Stimulated activated CD4-positive, alpha-beta T cell treated with anti-CD3 and anti-CD28 coated beads, Interleukin-2, amount 100 ng/mL, for 4 hours (primary cell): ENCODE measurements around the gene TIGD3.
A peak's percentile ranks its signal among the peaks of the same experiment; 100 is the strongest.

Source experiments
- DNase-seq: peaks from one replicate; pipeline ENCODE4 v3.0.0-alpha.2; 2020; ENCODE audit warnings: low read depth

Gene TIGD3

GRCh38 chr11:65373839-65374580 is 19.5 kb downstream of the TIGD3 start:
- DNase-seq: no peak

DNA sequence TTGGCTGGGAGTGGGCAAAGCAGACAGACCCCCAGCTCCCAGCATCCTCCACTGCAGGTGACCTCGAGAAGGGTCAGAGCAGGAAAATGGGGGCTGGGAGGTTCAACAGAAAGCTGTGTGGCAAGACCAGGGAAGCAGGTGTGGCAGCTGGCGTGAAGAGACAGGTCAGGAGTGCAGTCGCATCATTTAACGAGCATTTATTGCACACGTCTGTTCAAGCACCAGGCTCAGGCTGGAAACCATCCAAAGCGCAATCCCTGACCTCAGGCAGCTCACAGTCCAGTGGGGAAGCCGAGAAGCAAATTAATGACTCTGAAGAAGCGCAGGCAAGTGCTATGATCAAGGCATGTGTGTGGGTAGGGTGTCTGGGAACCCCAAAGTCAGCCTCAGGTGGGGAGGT is 20.5 kb downstream of the TIGD3 start:
- DNase-seq: no peak

DNA sequence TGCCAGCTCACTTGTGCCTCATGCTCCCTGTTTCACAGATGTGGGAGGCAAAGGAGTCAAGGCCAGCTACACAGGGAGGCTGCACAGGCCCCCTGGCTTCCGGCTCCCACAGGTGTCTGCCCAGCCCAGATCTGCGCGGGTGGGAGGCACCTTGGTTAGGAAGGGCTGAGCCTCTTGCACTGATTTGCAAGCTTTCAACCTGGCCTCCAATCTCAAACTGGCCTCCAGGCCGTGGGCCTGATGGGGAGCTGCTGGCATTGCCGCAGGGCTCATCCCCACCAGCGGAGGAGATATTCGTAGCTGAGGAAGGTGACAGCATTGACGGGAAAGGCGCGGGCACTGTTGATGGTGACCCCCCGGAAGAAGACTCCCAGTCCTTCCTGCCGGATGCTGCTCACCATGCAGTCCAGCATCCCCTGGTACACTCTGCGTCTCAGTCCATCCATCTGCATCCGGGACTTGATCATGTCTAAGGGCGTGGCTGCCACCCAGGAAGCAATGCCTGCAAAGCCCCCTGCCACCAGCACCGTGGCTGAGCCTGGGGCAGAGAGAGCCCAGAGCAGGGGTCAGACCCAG is 21.7 kb downstream of the TIGD3 start:
- DNase-seq: no peak

GRCh38 chr11:65377036-65377435 is 22.5 kb downstream of the TIGD3 start:
- no peak for DNase-seq

DNA sequence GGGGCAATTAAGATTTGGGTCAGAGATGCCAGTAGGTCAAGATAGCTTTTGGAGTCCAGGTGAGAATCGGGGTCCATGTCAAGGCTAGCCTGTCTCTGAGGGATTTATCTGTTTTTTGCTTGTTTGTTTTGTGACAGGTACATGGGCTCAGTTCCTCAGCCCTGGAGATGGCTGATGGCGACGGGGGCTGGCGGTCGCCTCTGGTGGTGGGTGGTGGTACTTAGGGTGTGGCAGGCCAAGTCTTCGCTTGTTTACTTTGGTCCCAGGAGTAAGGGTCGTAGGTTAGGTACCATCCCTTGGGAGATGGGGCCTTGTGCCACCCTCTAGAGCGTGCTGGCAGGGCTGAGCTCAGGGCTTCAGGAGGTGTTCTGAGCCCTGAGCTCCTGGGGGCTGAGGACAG is 23.2 kb downstream of the TIGD3 start:
- no peak for DNase-seq

DNA sequence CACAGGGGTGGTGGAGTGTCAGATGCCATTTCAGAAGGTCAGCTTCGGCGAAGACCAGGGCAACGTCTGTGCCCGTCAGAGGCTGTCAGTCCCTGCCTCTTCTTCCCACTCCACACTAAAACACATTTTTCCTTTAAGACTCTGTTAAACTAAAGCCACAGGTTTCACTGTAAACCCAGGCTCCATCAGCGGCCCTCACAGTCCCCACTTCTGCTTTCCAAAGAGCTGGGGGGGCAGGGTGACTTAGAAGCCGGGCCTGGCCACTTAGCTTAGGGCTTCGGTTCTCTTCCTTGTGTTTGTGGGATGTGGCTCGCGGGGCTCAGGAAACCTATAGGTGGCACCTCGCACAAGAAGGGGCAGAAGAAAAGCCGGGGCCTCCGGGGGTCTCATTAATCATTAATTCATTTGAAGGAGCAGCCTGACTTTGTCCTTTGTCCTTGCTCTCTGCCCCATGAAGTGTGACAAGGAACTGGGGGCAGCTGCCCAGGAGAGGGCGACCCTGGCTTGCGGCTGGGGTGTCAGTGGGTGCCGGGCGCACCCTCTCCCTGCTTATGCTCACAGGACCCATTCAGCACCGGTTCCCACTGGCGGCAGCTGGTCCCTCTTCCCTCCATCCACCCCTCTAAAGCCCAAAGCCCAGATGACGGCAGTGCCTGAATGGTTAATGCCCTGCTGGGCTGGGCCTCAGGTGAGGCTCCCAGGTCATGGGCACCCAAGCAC is 23.8 kb downstream of the TIGD3 start:
- DNase-seq: no peak

DNA sequence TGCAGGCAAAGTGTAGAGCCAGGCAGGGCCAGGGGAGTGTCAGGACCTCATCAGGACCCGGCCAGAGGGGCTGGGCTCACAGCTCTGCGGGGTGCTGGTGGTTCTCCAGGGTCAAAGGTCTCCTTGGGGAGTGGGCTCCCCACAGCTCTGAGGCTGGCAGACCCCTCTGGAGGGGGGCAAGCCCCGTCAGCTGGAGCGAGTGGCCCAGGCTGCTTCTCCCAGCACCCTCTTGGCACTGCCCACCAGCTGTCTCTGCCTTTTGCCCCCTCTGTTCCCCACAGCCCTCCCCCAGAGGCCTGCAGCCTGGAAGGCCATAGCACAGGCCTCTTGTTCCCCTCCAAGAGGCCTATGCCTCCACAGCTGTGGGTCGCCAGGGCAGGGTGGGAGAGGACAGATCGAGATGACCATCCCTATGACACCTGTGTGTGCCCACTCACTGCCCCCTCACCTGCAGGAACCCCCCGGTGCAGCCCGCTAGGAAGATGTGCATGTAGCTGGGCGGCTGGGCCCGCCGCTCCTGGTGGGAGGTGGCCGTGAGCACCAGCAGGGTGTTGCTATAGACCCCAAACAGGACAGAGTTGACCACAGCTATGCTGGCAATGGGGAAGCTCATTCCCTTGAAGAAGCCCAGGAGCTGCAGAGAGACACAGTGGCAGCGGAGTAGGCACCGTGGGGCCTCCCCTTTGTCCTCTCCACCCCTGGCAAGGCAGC is 24.5 kb downstream of the TIGD3 start:
- no peak for DNase-seq

GRCh38 chr11:65379698-65380459 is 25.3 kb downstream of the TIGD3 start:
- no peak for DNase-seq

GRCh38 chr11:65380460-65381119 is 26.0 kb downstream of the TIGD3 start:
- DNase-seq: no peak

DNA sequence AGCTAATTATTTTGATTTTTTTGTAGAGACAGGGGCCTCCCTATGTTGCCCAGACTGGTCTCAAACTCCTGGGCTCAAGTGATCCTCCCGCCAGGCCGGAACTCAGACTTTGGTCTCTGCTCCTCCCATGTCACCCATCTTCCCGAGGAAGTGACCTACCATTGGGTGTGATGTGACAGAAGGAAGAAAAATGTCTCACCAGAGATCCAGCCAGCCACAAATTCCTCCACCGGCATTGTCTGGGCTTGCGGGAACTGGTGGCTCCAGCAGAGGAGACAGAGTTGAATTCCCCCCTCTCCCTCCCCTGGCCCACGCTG is 27.1 kb downstream of the TIGD3 start:
- DNase-seq: peak; percentile 19

GRCh38 chr11:65382033-65382803 is 27.7 kb downstream of the TIGD3 start, which contains the start of gene SLC25A45:
Gene SLC25A45 (minus strand): TSS chr11:65382646. CDS start chr11:65381951, 695 bp downstream.
- peak; percentile 91 for DNase-seq

GRCh38 chr11:65382804-65383368 is 28.3 kb downstream of the TIGD3 start:
- DNase-seq: no peak

- no peak for DNase-seq
These were observed 29.2 kb downstream of the TIGD3 start for GRCh38 chr11:65383778-65384177.

- no peak for DNase-seq
These were observed 29.8 kb downstream of the TIGD3 start for GRCh38 chr11:65384301-65384889.

- peak; percentile 85 for DNase-seq
These were observed 32.0 kb downstream of the TIGD3 start, which contains the start of gene FRMD8 for GRCh38 chr11:65386307-65387140. Gene FRMD8 (plus strand): TSS chr11:65386637. CDS start chr11:65387037, 400 bp downstream.

GRCh38 chr11:65388731-65389130 is 34.2 kb downstream of the TIGD3 start:
- no peak for DNase-seq

DNA sequence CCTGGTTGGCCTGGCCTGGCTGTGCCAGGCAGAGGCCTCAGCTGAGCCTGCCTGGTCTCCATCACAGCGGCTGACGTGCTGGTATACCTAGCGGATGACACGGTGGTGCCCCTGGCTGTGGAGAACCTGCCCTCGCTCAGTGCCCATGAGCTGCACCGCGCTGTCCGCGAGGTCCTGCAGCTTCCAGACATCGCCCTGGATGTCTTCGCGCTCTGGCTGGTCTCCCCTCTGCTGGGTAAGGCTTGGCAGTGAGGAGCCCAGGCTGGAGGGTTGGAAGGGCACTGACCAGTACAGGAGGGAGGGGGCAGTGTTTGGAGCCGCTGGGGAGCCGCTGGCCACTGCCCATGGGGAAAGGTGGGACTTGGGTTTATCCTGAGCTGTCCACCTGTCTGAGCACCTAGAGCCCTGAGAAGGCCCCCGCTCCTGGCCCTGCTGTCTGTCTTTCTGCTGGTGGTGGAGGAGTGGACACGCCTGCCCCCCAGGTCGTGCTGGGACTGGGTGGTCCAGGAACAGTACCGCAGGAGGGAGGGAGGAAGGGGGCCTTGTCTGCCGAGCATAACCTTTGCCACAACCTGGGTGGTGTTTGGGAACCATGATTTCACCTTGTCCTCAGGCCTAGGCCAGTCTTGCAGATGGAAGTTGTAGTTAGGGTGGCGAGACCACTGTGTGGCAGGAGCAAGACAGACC is 34.9 kb downstream of the TIGD3 start:
- DNase-seq: no peak
